OCI-LY3 (cell line): Measurements from ENCODE around the gene BICC1.

Source experiments
- H2AFZ ChIP-seq: fragments of 200-600, 300-600 bp; shearing (Covaris generic); 2 replicates; pipeline ENCODE4 v1.6.0; 2014; ENCODE audit warnings: antibody characterized with exemption, low read depth, low read length
- H3K27ac ChIP-seq: fragments of 200-600, 300-600 bp; sonication (generic); 2 replicates; pipeline ENCODE4 v1.5.1; 2014; ENCODE audit warnings: mild to moderate bottlenecking, low read length, moderate library complexity, mixed read lengths
- H3K27me3 ChIP-seq: fragments of 200-600, 300-600 bp; sonication (generic); 2 replicates; pipeline ENCODE4 v1.6.1; 2014; ENCODE audit warnings: low read depth, low read length, mixed read lengths
- H3K36me3 ChIP-seq: fragments of 200-600, 300-600 bp; sonication (generic); replicated peaks from 2 replicates; pipeline ENCODE3; 2014; ENCODE audit warnings: low read depth, low read length, mixed read lengths
- H3K4me1 ChIP-seq: fragments of 300-600, 200-600 bp; sonication (generic); 2 replicates; pipeline ENCODE4 v1.6.1; 2014; ENCODE audit warnings: low read length, mixed read lengths
- H3K4me2 ChIP-seq: fragments of 200-600, 300-600 bp; sonication (generic); 2 replicates; pipeline ENCODE4 v1.6.1; 2014; ENCODE audit warnings: low read length, mixed read lengths
- H3K4me3 ChIP-seq: fragments of 300-600, 200-600 bp; sonication (generic); 2 replicates; pipeline ENCODE4 v1.5.1; 2014; ENCODE audit warnings: antibody characterized with exemption, mild to moderate bottlenecking, low read length, moderate library complexity
- H3K79me2 ChIP-seq: fragments of 300-600, 200-600 bp; shearing (Covaris generic); 2 replicates; pipeline ENCODE4 v1.6.1; 2014; ENCODE audit warnings: mild to moderate bottlenecking, low read length, mixed read lengths
- H3K9ac ChIP-seq: fragments of 300-600, 200-600 bp; shearing (Covaris generic); 2 replicates; pipeline ENCODE4 v1.6.0; 2014; ENCODE audit warnings: mild to moderate bottlenecking, low read length, moderate library complexity
- H3K9me3 ChIP-seq: fragments of 200-600, 300-600 bp; shearing (Covaris generic); 2 replicates; pipeline ENCODE4 v1.6.1; 2014; ENCODE audit warnings: low read length, mixed read lengths; ENCODE audit not compliant: insufficient read depth
- H4K20me1 ChIP-seq: fragments of 200-600, 300-600 bp; sonication (generic); 2 replicates; pipeline ENCODE4 v1.6.1; 2016; ENCODE audit warnings: low read length, mixed read lengths; ENCODE audit not compliant: insufficient read depth
- EZH2phosphoT487 ChIP-seq: fragments of 200-600 bp; shearing (Covaris generic); IDR thresholded peaks from 2 replicates; pipeline ENCODE4 v1.6.1; 2018; ENCODE audit warnings: antibody characterized with exemption, mixed run types, low read depth
- TF ChIP-seq, protein P1 (sequence below): fragments of 200-600, 300-600 bp; sonication (generic); IDR thresholded peaks from 2 replicates; pipeline ENCODE4 v1.5.1; 2014; ENCODE audit warnings: antibody characterized with exemption, low read length, low read depth

Gene BICC1

DNA sequence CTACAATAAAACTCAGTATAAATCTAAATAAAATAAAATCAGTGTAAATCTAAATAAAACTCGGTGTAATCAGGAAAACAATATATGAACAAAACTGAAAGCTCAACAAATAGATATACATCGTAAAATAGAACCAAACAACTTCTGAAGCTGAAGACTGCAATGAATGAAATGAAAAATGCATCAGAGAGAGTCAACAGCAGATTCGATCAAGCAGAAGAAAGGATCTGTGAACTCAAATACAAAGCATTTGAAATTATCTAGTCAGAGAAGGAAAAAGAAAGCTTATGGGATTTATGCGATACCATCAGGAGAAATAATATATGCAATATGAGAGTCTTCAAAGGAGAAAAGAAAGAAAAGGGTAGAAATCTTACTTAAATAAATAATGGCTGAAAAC lies 255.0 kb downstream of the BICC1 start:
- no peak overlapping the region for H3K4me3 ChIP-seq
- H3K4me2 ChIP-seq = no peak overlapping the region
- H3K9me3 ChIP-seq = no peaks in the 10 kb centered on the region
- H3K79me2 ChIP-seq = no peaks in the 10 kb centered on the region
- no peak overlapping the region for H2AFZ ChIP-seq
- TF ChIP-seq EZH2phosphoT487 = no peak
- TF ChIP-seq, protein P1, sequence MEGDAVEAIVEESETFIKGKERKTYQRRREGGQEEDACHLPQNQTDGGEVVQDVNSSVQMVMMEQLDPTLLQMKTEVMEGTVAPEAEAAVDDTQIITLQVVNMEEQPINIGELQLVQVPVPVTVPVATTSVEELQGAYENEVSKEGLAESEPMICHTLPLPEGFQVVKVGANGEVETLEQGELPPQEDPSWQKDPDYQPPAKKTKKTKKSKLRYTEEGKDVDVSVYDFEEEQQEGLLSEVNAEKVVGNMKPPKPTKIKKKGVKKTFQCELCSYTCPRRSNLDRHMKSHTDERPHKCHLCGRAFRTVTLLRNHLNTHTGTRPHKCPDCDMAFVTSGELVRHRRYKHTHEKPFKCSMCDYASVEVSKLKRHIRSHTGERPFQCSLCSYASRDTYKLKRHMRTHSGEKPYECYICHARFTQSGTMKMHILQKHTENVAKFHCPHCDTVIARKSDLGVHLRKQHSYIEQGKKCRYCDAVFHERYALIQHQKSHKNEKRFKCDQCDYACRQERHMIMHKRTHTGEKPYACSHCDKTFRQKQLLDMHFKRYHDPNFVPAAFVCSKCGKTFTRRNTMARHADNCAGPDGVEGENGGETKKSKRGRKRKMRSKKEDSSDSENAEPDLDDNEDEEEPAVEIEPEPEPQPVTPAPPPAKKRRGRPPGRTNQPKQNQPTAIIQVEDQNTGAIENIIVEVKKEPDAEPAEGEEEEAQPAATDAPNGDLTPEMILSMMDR = no peak
- H3K27me3 ChIP-seq = no peaks in the 10 kb centered on the region
- H3K36me3 ChIP-seq = no peaks in the 10 kb centered on the region
- H4K20me1 ChIP-seq = no peaks in the 10 kb centered on the region
- no peak overlapping the region for H3K27ac ChIP-seq
- H3K9ac ChIP-seq = no peak overlapping the region
- no peaks in the 10 kb centered on the region for H3K4me1 ChIP-seq

DNA sequence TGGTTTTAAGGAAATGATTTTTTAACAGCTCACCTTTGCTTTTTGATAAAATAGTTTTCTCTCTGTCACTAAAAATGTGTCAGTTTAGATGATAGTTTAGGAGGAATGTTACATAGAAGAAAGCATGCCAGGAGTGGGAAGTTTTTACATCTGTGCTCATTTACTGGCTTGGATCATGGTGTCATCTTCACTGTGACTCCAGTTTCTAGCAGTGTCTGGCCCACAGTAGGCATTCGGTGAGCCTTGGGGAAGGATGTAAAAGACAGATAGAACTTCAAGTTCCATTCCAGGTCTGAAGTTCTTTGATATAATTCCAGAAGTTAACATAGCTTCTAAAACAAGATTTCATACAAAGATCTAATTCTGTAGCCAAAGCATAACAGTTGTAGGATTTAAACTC lies 259.2 kb downstream of the BICC1 start:
- Histone ChIP-seq H3K27ac (no peak overlapping the region), H3K79me2 (no peaks in the 10 kb centered on the region), H3K27me3 (no peaks in the 10 kb centered on the region), H3K4me3 (no peak overlapping the region), H2AFZ (no peak overlapping the region), H3K4me2 (no peak overlapping the region), H3K9me3 (no peaks in the 10 kb centered on the region), H3K36me3 (no peaks in the 10 kb centered on the region), H4K20me1 (no peaks in the 10 kb centered on the region), H3K9ac (no peak overlapping the region), H3K4me1 (no peaks in the 10 kb centered on the region)
- no peak for TF ChIP-seq EZH2phosphoT487
- TF ChIP-seq, protein P1 = no peak

DNA sequence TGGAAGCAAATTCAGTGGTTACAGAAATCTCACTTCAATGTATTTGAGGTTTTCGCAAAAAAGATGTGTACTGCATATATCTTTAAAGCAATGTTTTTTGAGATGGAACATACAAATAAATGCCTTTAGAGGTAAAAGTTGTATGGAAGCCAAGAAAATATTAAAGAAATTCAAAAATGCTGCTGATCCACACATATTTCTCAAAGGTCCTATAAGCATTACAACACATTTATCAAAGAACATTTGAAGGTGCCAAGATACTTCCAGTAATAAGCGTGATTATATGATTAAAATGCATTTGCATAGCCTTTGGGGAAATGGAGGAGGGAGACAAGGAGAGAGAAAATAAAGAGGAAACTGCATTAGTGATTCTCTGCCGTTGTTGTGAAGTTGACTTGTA lies 260.1 kb downstream of the BICC1 start:
- H3K27me3 ChIP-seq = no peaks in the 10 kb centered on the region
- no peak overlapping the region for H3K9ac ChIP-seq
- H3K4me3 ChIP-seq = no peak overlapping the region
- H3K4me2 ChIP-seq = no peak overlapping the region
- TF ChIP-seq EZH2phosphoT487 = no peak
- TF ChIP-seq, protein P1 = no peak
- no peaks in the 10 kb centered on the region for H3K9me3 ChIP-seq
- no peak overlapping the region for H3K27ac ChIP-seq
- no peak overlapping the region for H2AFZ ChIP-seq
- no peaks in the 10 kb centered on the region for H3K4me1 ChIP-seq
- no peaks in the 10 kb centered on the region for H3K79me2 ChIP-seq
- H3K36me3 ChIP-seq = no peaks in the 10 kb centered on the region
- no peaks in the 10 kb centered on the region for H4K20me1 ChIP-seq

DNA sequence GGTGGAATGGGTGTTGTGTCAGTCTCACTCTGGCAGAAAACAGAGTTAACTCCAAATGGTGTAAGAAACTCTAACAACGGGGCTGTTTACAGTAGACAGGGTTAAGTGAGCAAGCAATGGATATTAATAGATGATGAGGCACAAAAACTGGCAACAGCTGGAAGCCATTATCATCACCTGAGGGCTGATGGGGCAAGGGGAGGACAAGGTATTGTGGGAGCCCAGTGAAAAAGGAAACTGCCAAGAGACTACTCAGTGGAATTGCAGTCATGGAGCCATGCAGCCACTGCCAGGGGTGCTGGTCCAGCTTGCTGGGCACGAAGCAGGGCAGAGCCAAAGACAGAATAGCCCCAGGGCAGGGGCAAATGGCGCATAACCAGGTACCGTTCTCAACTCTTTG lies 260.7 kb downstream of the BICC1 start:
- H3K27ac ChIP-seq = no peak overlapping the region
- no peaks in the 10 kb centered on the region for H3K79me2 ChIP-seq
- H3K9me3 ChIP-seq = no peaks in the 10 kb centered on the region
- H4K20me1 ChIP-seq = no peaks in the 10 kb centered on the region
- no peak overlapping the region for H3K4me3 ChIP-seq
- H3K36me3 ChIP-seq = no peaks in the 10 kb centered on the region
- H2AFZ ChIP-seq = no peak overlapping the region
- no peaks in the 10 kb centered on the region for H3K4me1 ChIP-seq
- H3K27me3 ChIP-seq = no peaks in the 10 kb centered on the region
- H3K4me2 ChIP-seq = no peak overlapping the region
- no peak for TF ChIP-seq EZH2phosphoT487
- TF ChIP-seq, protein P1 = no peak
- H3K9ac ChIP-seq = no peak overlapping the region
